K562 (cell line): ENCODE data around the gene RALGPS1. TPM values are rescaled to one million over a fixed set of nuclear protein-coding genes. Genes with fewer than 3 reads are reported as not detected.

Source experiments
- ARID3B ChIP-seq: fragments of 250-450 bp; sonication (Bioruptor Pico); IDR thresholded peaks from 2 replicates; pipeline ENCODE4 v1.4.0; 2020; ENCODE audit warnings: borderline replicate concordance
- BDP1 ChIP-seq: IDR thresholded peaks from 3 replicates; pipeline ENCODE4 v1.6.1; 2011; ENCODE audit not compliant: insufficient read length, insufficient read depth
- EP400 ChIP-seq: fragments of 450-650 bp; IDR thresholded peaks from 2 replicates; pipeline ENCODE4 v1.6.1; 2017; ENCODE audit warnings: antibody characterized with exemption, mild to moderate bottlenecking, moderate library complexity
- ETV1 ChIP-seq: fragments of 450-650 bp; conservative IDR thresholded peaks from 2 replicates; pipeline ENCODE4 v1.6.1; 2016; ENCODE audit warnings: missing genetic modification characterization, control low read depth, low read depth, missing compliant biosample characterization
- EZH2 ChIP-seq: IDR thresholded peaks from 2 replicates; pipeline ENCODE4 v1.6.1; 2012; ENCODE audit warnings: low read depth, mild to moderate bottlenecking, inconsistent platforms, low read length, borderline replicate concordance
- FOSL1 ChIP-seq: fragments of 200-800 bp; sonication (Bioruptor generic); conservative IDR thresholded peaks from 2 replicates; pipeline ENCODE4 v1.6.1; 2016; ENCODE audit warnings: missing genetic modification characterization, missing compliant biosample characterization
- ID3 ChIP-seq, 2 experiments: fragments of 250-450 bp in 1 of 2; fragments of 450-650 bp in 1 of 2; sonication (Bioruptor Pico) in 1 of 2; IDR thresholded peaks; 2 replicates each; pipeline versions ENCODE4 v1.6.1 to v1.8.0; 2016 to 2021; ENCODE audit warnings: mild to moderate bottlenecking in 2 of 2, moderate library complexity in 2 of 2, missing compliant biosample characterization in 1 of 2, missing genetic modification characterization in 1 of 2
- IRF2 ChIP-seq: sonication (generic); formaldehyde crosslinking; IDR thresholded peaks from 2 replicates; pipeline ENCODE4 v1.8.1; 2022; ENCODE audit warnings: mild to moderate bottlenecking, missing genetic modification reagents
- NCOA6 ChIP-seq: fragments of 450-650 bp; IDR thresholded peaks from 2 replicates; pipeline ENCODE4 v1.6.1; 2017; ENCODE audit warnings: mild to moderate bottlenecking
- NR0B1 ChIP-seq: fragments of 450-650 bp; IDR thresholded peaks from one replicate; pipeline ENCODE4 v1.6.1; 2018; ENCODE audit warnings: mild to moderate bottlenecking, moderate library complexity; ENCODE audit not compliant: partially characterized antibody
- PRPF4 ChIP-seq: fragments of 200-400 bp; formaldehyde crosslinking; IDR thresholded peaks from one replicate; pipeline ENCODE4 v1.6.1; 2017; ENCODE audit warnings: low read length, low read depth, mild to moderate bottlenecking; ENCODE audit not compliant: insufficient read depth, poor library complexity, severe bottlenecking
- RAD21 ChIP-seq, 2 experiments: fragments of 250-450 bp in 1 of 2; fragments of 450-650 bp in 1 of 2; sonication (Bioruptor Pico) in 1 of 2; formaldehyde crosslinking in 1 of 2; IDR thresholded peaks in 1 of 2; conservative IDR thresholded peaks in 1 of 2; 2 replicates each; pipeline versions ENCODE4 v1.4.0 to v1.8.0; 2020 to 2022; ENCODE audit warnings: mild to moderate bottlenecking in 2 of 2, moderate library complexity in 1 of 2
- RB1 ChIP-seq: fragments of 450-650 bp; IDR thresholded peaks from 2 replicates; pipeline ENCODE4 v1.6.1; 2017; ENCODE audit warnings: low read depth, mild to moderate bottlenecking
- RCOR1 ChIP-seq, 2 experiments: IDR thresholded peaks; 2 replicates each; pipeline ENCODE4 v1.6.1; 2012; ENCODE audit warnings: low read depth in 2 of 2, low read length in 2 of 2, borderline replicate concordance in 1 of 2, improper control_type of control experiment in 1 of 2
- TBL1XR1 ChIP-seq, 2 experiments: IDR thresholded peaks; 2 replicates each; pipeline ENCODE4 v1.6.1; 2012; ENCODE audit warnings: improper control_type of control experiment in 2 of 2, low read length in 2 of 2, mild to moderate bottlenecking in 1 of 2
- ZFP91 ChIP-seq: sonication (generic); formaldehyde crosslinking; IDR thresholded peaks from 2 replicates; pipeline ENCODE4 v1.8.0; 2022; ENCODE audit warnings: mild to moderate bottlenecking, missing genetic modification reagents
- ZKSCAN8 ChIP-seq: fragments of 200-800 bp; sonication (Bioruptor generic); IDR thresholded peaks from 2 replicates; pipeline ENCODE4 v1.6.1; 2016; ENCODE audit warnings: missing genetic modification characterization, missing compliant biosample characterization
- ZNF217 ChIP-seq: sonication (generic); formaldehyde crosslinking; IDR thresholded peaks from 2 replicates; pipeline ENCODE4 v1.8.0; 2022; ENCODE audit warnings: mild to moderate bottlenecking, missing genetic modification reagents
- ZNF239 ChIP-seq: fragments of 250-450 bp; sonication (Bioruptor Pico); IDR thresholded peaks from 2 replicates; pipeline ENCODE4 v1.4.0; 2020; ENCODE audit warnings: mild to moderate bottlenecking
- ZNF589 ChIP-seq: fragments of 200-800 bp; sonication (Bioruptor generic); IDR thresholded peaks from 2 replicates; pipeline ENCODE4 v1.6.1; 2016; ENCODE audit warnings: low read depth, missing genetic modification characterization, missing compliant biosample characterization
- polyA plus RNA-seq, 8 experiments: library from polyadenylated mRNA; depleted of rRNA in 4 of 8; stranded (reverse) in 5 of 8; unstranded in 3 of 8; fragments of >200 nt; fragmentation: Nextera tagmentation in 2 of 8; fragmentation: Illumina TruSeq in 1 of 8; extraction: Ambion mirVana in 2 of 8; extraction: Trizol in 1 of 8; gene quantifications; 2 replicates each; pipeline versions ENCODE4 v1.2.1 to v1.2.3, GENCODE V29; 2011 to 2014; ENCODE audit warnings: inconsistent platforms in 1 of 8, missing spikeins in 1 of 8
- total RNA-seq, 7 experiments: library from RNA; depleted of rRNA in 6 of 7; stranded (reverse); fragments of >200 nt in 6 of 7; fragmentation: Illumina TruSeq in 2 of 7; extraction: Trizol in 2 of 7; gene quantifications; 2 replicates each; pipeline versions ENCODE4 v1.2.1 to v1.2.3, GENCODE V29; 2011 to 2021; ENCODE audit warnings: low replicate concordance in 1 of 7

Gene RALGPS1
- total and polyA plus RNA-seq, 9 of the 15 experiments (the other 6 are each of a cell fraction or from before 2014, with no cell fraction given), result 0.04 to 2.6 (median 1.5) TPM

GRCh38 chr9:127116088-127116726 lies 201.6 kb downstream of the RALGPS1 start (continued):
- no peak for TF ChIP-seq ZNF217
- TF ChIP-seq NR0B1, result no peak
- no peak for TF ChIP-seq ARID3B (CRISPR knock-in tag)
- TF ChIP-seq EP400, result no peak
- no peak for TF ChIP-seq IRF2 (CRISPR knock-in tag)
- TF ChIP-seq RAD21 (CRISPR knock-in tag; conservative IDR thresholded peaks at IDR 0.05 in 1 of 2, IDR thresholded peaks at IDR 0.05 in 1 of 2), result no peak
- TF ChIP-seq ETV1, result 0 out of 2 replicates have a peak, but pooled peaks have one; percentile 31
- TF ChIP-seq BDP1, result no peak
- no peak for TF ChIP-seq NCOA6
- 0 out of 2 replicates have a peak, but pooled peaks have one; percentile 42 for TF ChIP-seq ZKSCAN8 (CRISPR knock-in tag)
- no peak for TF ChIP-seq ID3 (CRISPR knock-in tag; IDR thresholded peaks at IDR 0.05)
- peak; percentile 19; the same call in 1 of the 2 replicates for TF ChIP-seq ID3 (tag; IDR thresholded peaks at IDR 0.05)
- TF ChIP-seq ZNF589 (CRISPR knock-in tag), result 0 out of 2 replicates have a peak, but pooled peaks have one; percentile 33
- TF ChIP-seq RB1, result no peak
- no peak for TF ChIP-seq ZFP91 (CRISPR knock-in tag)
- TF ChIP-seq EZH2, result no peak
- TF ChIP-seq PRPF4, result no peak
- TF ChIP-seq FOSL1, result peak; percentile 45; the same call in 1 of the 2 replicates
- TF ChIP-seq TBL1XR1 (IDR thresholded peaks at IDR 0.05; ENCODE audit: low read length in 2 of 2), result no peak
- TF ChIP-seq RCOR1 (IDR thresholded peaks at IDR 0.05; ENCODE audit: borderline replicate concordance in 1 of 2, low read depth in 2 of 2, low read length in 2 of 2), result no peak
- no peak for TF ChIP-seq ZNF239
